Caco-2 (cell line): Measurements from ENCODE around the gene NPFFR1. TPM values are rescaled to one million over a fixed set of nuclear protein-coding genes. Genes with fewer than 3 reads are reported as not detected.

Source experiments
- BruUV-seq: library from RNA; stranded (reverse); fragments of 400-500 nt; replicated peaks from 2 replicates; lab custom pipeline; 2021; lab: Mats Ljungman, UMichigan
- CTCF ChIA-PET: fragments of 300-600 bp; sonication (Branson Sonifier 250); formaldehyde crosslinking; loops from one replicate; lab custom pipeline; 2022; ENCODE audit warnings: antibody characterized with exemption; lab: Charles Lee
- POLR2A ChIA-PET: fragments of 300-600 bp; sonication (Branson Sonifier 250); formaldehyde crosslinking; loops from one replicate; lab custom pipeline; 2022; ENCODE audit warnings: antibody characterized with exemption; lab: Charles Lee
- DNase-seq, 2 experiments: peaks; one replicate each; pipeline versions ENCODE4 v3.0.0 to v3.0.0-alpha.2; 2020 to 2022
- H3K27me3 ChIP-seq: replicated peaks from 2 replicates; pipeline ENCODE4 v1.6.0; 2011; ENCODE audit warnings: low read length; ENCODE audit not compliant: control insufficient read depth, insufficient read depth
- H3K36me3 ChIP-seq: 2 replicates; pipeline ENCODE4 v1.5.1; 2011; ENCODE audit warnings: low read length; ENCODE audit not compliant: control insufficient read depth, insufficient read depth
- H3K4me1 ChIP-seq: fragments of 250-450 bp; sonication (Bioruptor Pico); 2 replicates; pipeline ENCODE4 v1.5.1; 2020; ENCODE audit warnings: mild to moderate bottlenecking
- H3K4me3 ChIP-seq: 2 replicates; pipeline ENCODE4 v1.5.1; 2011; ENCODE audit warnings: low read depth, mild to moderate bottlenecking, control low read depth, low read length
- H3K9me3 ChIP-seq: fragments of 250-450 bp; sonication (Bioruptor Pico); 2 replicates; pipeline ENCODE4 v1.5.1; 2020; ENCODE audit warnings: mild to moderate bottlenecking, moderate library complexity
- H3K27ac Mint-ChIP-seq: one replicate; pipeline ENCODE4 v1.8.0; 2022; ENCODE audit warnings: mixed read lengths; ENCODE audit not compliant: unreplicated experiment
- H3K27me3 Mint-ChIP-seq: one replicate; pipeline ENCODE4 v1.8.0; 2022; ENCODE audit warnings: mixed read lengths; ENCODE audit not compliant: insufficient read depth, unreplicated experiment
- H3K36me3 Mint-ChIP-seq: one replicate; pipeline ENCODE4 v1.8.0; 2022; ENCODE audit warnings: mild to moderate bottlenecking, mixed read lengths; ENCODE audit not compliant: insufficient read depth, unreplicated experiment
- H3K4me1 Mint-ChIP-seq: one replicate; pipeline ENCODE4 v1.8.0; 2022; ENCODE audit warnings: low read depth, mixed read lengths; ENCODE audit not compliant: unreplicated experiment
- H3K4me3 Mint-ChIP-seq: one replicate; pipeline ENCODE4 v1.8.0; 2022; ENCODE audit warnings: mild to moderate bottlenecking, moderate library complexity, mixed read lengths; ENCODE audit not compliant: unreplicated experiment
- H3K9me3 Mint-ChIP-seq: one replicate; pipeline ENCODE4 v1.8.0; 2022; ENCODE audit warnings: mixed read lengths; ENCODE audit not compliant: unreplicated experiment
- CTCF ChIP-seq, 2 experiments: fragments of 200-600 bp in 1 of 2; IDR thresholded peaks; 1 replicate in 1 of 2; 2 replicates in 1 of 2; pipeline versions ENCODE4 v1.5.1 to v1.8.0; 2011 to 2022; ENCODE audit warnings: antibody characterized with exemption in 1 of 2, control low read depth in 1 of 2, inconsistent platforms in 1 of 2, low read depth in 1 of 2, low read length in 1 of 2, mild to moderate bottlenecking in 1 of 2, moderate library complexity in 1 of 2; ENCODE audit not compliant: insufficient read depth in 1 of 2, severe bottlenecking in 1 of 2, unreplicated experiment in 1 of 2
- intact Hi-C: fragments of 100-400 bp; cut with micrococcal nuclease; formaldehyde crosslinking; loops from one replicate; pipeline ENCODE4 v1.10.0; 2022; ENCODE audit not compliant: unreplicated experiment
- total RNA-seq: library from RNA; stranded (reverse); gene quantifications from 2 replicates; pipeline ENCODE4 v1.2.3, GENCODE V29; 2022

NPFFR1 gene
- total RNA-seq, 1 experiment from 2014 or later = not detected

- H3K27ac Mint-ChIP-seq = no peak overlapping the region
- TF ChIP-seq CTCF (IDR thresholded peaks at IDR 0.05; ENCODE audit: insufficient read depth in 1 of 2, low read depth in 1 of 2, low read length in 1 of 2, severe bottlenecking in 1 of 2, unreplicated experiment in 1 of 2) = peak; percentile 32 to 38
- no peak overlapping the region for H3K4me3 Mint-ChIP-seq
- no peak overlapping the region for H3K4me3 ChIP-seq
- no peaks in the 10 kb centered on the region for H3K36me3 Mint-ChIP-seq
- H3K9me3 Mint-ChIP-seq = peaks cover 11% of the 10 kb centered on the region
- H3K27me3 ChIP-seq = no peaks in the 10 kb centered on the region
- no TSS peak for BruUV-seq
- no peaks in the 10 kb centered on the region for H3K4me1 ChIP-seq
- no peaks in the 10 kb centered on the region for H3K27me3 Mint-ChIP-seq
- ChIA-PET POLR2A (no interaction called here), CTCF (interaction anchor here (0.9 kb wide), 1 partner anchor 67 kb away, joined by 4 read pairs; no protein-coding TSS in a partner anchor)
- H3K4me1 Mint-ChIP-seq = peaks cover under 1% of the 10 kb centered on the region
- peaks cover 3% of the 10 kb centered on the region for H3K36me3 ChIP-seq
- H3K9me3 ChIP-seq = peaks cover 15% of the 10 kb centered on the region
- intact Hi-C loops = loop anchor here (1.0 kb wide), 1 partner anchor 110 kb away; no protein-coding TSS in a partner anchor
- peak in 1 of 2 experiments; percentile 30 for DNase-seq
These were observed 47.9 kb upstream of the NPFFR1 start for GRCh38 chr10:70331486-70332268.

GRCh38 chr10:70331160-70331485 is 47.3 kb upstream of the NPFFR1 start:
- Mint-ChIP-seq H3K4me1 (peaks cover 6% of the 10 kb centered on the region), H3K27ac (no peak overlapping the region), H3K36me3 (no peaks in the 10 kb centered on the region), H3K4me3 (no peak overlapping the region), H3K27me3 (no peaks in the 10 kb centered on the region), H3K9me3 (peaks cover 11% of the 10 kb centered on the region)
- Histone ChIP-seq H3K4me3 (no peak overlapping the region), H3K9me3 (peaks cover 15% of the 10 kb centered on the region), H3K27me3 (no peaks in the 10 kb centered on the region), H3K36me3 (peaks cover 3% of the 10 kb centered on the region), H3K4me1 (peaks cover 4% of the 10 kb centered on the region; the same call in 1 of the 2 replicates)
- CTCF ChIA-PET = interaction anchor here (1.2 to 1.5 kb wide), 2 partner anchors 33 to 109 kb away, joined by 4 to 8 read pairs; no protein-coding TSS in a partner anchor
- BruUV-seq = no TSS peak
- POLR2A ChIA-PET = no interaction called here
- no peak for TF ChIP-seq CTCF (IDR thresholded peaks at IDR 0.05; ENCODE audit: insufficient read depth in 1 of 2, low read depth in 1 of 2, low read length in 1 of 2, severe bottlenecking in 1 of 2, unreplicated experiment in 1 of 2)
- DNase-seq = no peak
- intact Hi-C loops = loop anchor here (1.0 kb wide), 1 partner anchor 110 kb away; no protein-coding TSS in a partner anchor

- CTCF ChIA-PET = interaction anchor here (0.6 to 1.5 kb wide), 3 partner anchors 34 to 109 kb away, joined by 3 to 8 read pairs (median 4); no protein-coding TSS in a partner anchor
- TF ChIP-seq CTCF (IDR thresholded peaks at IDR 0.05; ENCODE audit: insufficient read depth in 1 of 2, low read depth in 1 of 2, low read length in 1 of 2, severe bottlenecking in 1 of 2, unreplicated experiment in 1 of 2) = no peak
- POLR2A ChIA-PET = no interaction called here
- Histone ChIP-seq H3K27me3 (no peaks in the 10 kb centered on the region), H3K36me3 (peaks cover 3% of the 10 kb centered on the region), H3K9me3 (peaks cover 15% of the 10 kb centered on the region), H3K4me1 (peaks cover 9% of the 10 kb centered on the region), H3K4me3 (no peak overlapping the region)
- intact Hi-C loops = loop anchor here (1.0 kb wide), 1 partner anchor 109 kb away; no protein-coding TSS in a partner anchor
- Mint-ChIP-seq H3K4me3 (no peak overlapping the region), H3K4me1 (peaks cover 10% of the 10 kb centered on the region), H3K27ac (no peak overlapping the region), H3K9me3 (peaks cover 11% of the 10 kb centered on the region), H3K27me3 (no peaks in the 10 kb centered on the region), H3K36me3 (no peaks in the 10 kb centered on the region)
- no TSS peak for BruUV-seq
- DNase-seq = no peak
These were observed 46.9 kb upstream of the NPFFR1 start for GRCh38 chr10:70330671-70331070.
